ENCODE results near the gene DAB2IP. TPM values are rescaled to one million over a fixed set of nuclear protein-coding genes. Genes with fewer than 3 reads are reported as not detected.

DAB2IP gene
- total RNA-seq, 1 experiment from 2014 or later, result 56.3 TPM

DNA sequence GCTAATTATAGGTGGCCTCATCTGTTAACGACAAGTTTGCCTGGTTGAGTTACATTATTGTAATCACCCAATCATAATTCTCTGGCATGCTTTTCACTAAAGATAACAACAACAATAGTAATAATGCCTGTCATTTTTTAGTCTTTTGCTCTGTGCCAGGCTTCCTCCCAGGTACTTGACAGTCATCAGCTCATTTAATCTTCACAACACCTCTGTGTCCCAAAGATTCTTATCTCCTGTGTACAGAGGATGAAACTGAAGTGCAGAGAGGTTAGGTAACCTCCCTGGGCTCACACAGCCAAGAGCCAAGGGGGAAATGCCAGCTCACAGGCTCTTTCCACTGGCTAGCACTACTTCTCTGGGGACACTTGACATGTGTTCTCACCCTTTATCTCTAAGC, 77.5 kb downstream of the DAB2IP start:
- Mint-ChIP-seq H3K36me3 (ENCODE audit: insufficient read depth, unreplicated experiment) (no peaks in the 10 kb centered on the region), H3K4me3 (ENCODE audit: low read depth, unreplicated experiment) (no peak overlapping the region), H3K4me1 (ENCODE audit: low read depth, unreplicated experiment) (peaks cover 8% of the 10 kb centered on the region), H3K9me3 (ENCODE audit: low read depth, unreplicated experiment) (no peaks in the 10 kb centered on the region), H3K27ac (ENCODE audit: unreplicated experiment) (no peak overlapping the region), H3K27me3 (ENCODE audit: unreplicated experiment) (no peaks in the 10 kb centered on the region)
- no peak for TF ChIP-seq CTCF (IDR thresholded peaks at IDR 0.05; ENCODE audit: unreplicated experiment)
- no peak for DNase-seq
- CTCF ChIA-PET, result no interaction called here
- intact Hi-C loops (cut with micrococcal nuclease; ENCODE audit: unreplicated experiment), result no loop called here
- BruUV-seq (replicated peaks), result no TSS peak

DNA sequence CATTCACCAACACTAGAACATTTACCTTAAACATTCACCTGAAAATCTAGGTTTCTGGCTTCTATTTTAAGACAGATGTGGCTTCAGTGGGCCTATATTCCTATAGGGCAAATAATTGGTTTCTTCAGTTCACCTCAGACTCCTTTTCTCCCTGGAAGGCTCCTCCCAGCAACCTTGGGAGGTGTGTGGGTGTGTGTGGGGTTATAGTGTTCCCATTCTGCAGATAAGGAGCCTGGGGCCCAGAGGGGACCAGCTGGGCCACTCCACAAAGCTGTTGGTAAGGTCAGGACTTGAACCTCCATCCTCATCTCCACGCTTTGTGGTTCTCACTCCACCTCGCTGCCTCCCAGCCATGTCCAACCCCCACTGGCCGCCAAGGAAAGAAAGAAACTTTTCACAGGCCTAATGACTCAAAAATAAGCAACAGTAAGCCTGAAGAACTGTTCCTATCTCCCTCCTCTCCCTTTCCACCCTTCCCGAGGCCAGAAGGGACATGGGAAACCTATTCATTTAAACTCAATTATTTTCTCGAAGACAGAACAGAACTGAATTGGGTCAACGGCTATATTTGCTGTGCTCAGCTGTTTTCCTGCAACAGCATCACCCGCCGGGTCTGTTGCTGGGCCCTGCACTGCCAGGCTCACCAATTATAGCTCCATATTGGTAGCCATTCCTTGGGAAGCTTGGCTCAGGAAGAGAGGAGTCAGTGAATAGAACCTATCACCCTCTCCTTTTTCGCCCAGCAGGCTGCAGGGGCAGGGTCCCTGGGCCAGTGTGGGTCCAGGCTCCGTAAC, 78.5 kb downstream of the DAB2IP start:
- no peak for TF ChIP-seq CTCF (IDR thresholded peaks at IDR 0.05; ENCODE audit: unreplicated experiment)
- H3K4me3 Mint-ChIP-seq (ENCODE audit: low read depth, unreplicated experiment), result no peak overlapping the region
- peaks cover 2% of the 10 kb centered on the region for H3K36me3 Mint-ChIP-seq (ENCODE audit: insufficient read depth, unreplicated experiment)
- peaks cover 19% of the 10 kb centered on the region for H3K4me1 Mint-ChIP-seq (ENCODE audit: low read depth, unreplicated experiment)
- no peaks in the 10 kb centered on the region for H3K9me3 Mint-ChIP-seq (ENCODE audit: low read depth, unreplicated experiment)
- no TSS peak for BruUV-seq (replicated peaks)
- intact Hi-C loops (cut with micrococcal nuclease; ENCODE audit: unreplicated experiment), result no loop called here
- no peak overlapping the region for H3K27ac Mint-ChIP-seq (ENCODE audit: unreplicated experiment)
- CTCF ChIA-PET, result no interaction called here
- no peak for DNase-seq
- no peaks in the 10 kb centered on the region for H3K27me3 Mint-ChIP-seq (ENCODE audit: unreplicated experiment)

GRCh38 chr9:121731090-121731489, 79.7 kb downstream of the DAB2IP start:
- no peak overlapping the region for H3K27ac Mint-ChIP-seq (ENCODE audit: unreplicated experiment)
- no peak for TF ChIP-seq CTCF (IDR thresholded peaks at IDR 0.05; ENCODE audit: unreplicated experiment)
- no peak overlapping the region for H3K4me3 Mint-ChIP-seq (ENCODE audit: low read depth, unreplicated experiment)
- H3K36me3 Mint-ChIP-seq (ENCODE audit: insufficient read depth, unreplicated experiment), result peaks cover 13% of the 10 kb centered on the region
- H3K27me3 Mint-ChIP-seq (ENCODE audit: unreplicated experiment), result no peaks in the 10 kb centered on the region
- CTCF ChIA-PET, result no interaction called here
- no peak for DNase-seq
- no TSS peak for BruUV-seq (replicated peaks)
- no peaks in the 10 kb centered on the region for H3K9me3 Mint-ChIP-seq (ENCODE audit: low read depth, unreplicated experiment)
- peaks cover 30% of the 10 kb centered on the region for H3K4me1 Mint-ChIP-seq (ENCODE audit: low read depth, unreplicated experiment)
- intact Hi-C loops (cut with micrococcal nuclease; ENCODE audit: unreplicated experiment), result no loop called here

- Mint-ChIP-seq H3K27ac (ENCODE audit: unreplicated experiment) (no peak overlapping the region), H3K4me3 (ENCODE audit: low read depth, unreplicated experiment) (no peak overlapping the region), H3K9me3 (ENCODE audit: low read depth, unreplicated experiment) (no peaks in the 10 kb centered on the region), H3K4me1 (ENCODE audit: low read depth, unreplicated experiment) (peaks cover 33% of the 10 kb centered on the region), H3K27me3 (ENCODE audit: unreplicated experiment) (no peaks in the 10 kb centered on the region), H3K36me3 (ENCODE audit: insufficient read depth, unreplicated experiment) (peaks cover 19% of the 10 kb centered on the region)
- DNase-seq, result no peak
- BruUV-seq (replicated peaks), result no TSS peak
- CTCF ChIA-PET, result no interaction called here
- intact Hi-C loops (cut with micrococcal nuclease; ENCODE audit: unreplicated experiment), result no loop called here
- no peak for TF ChIP-seq CTCF (IDR thresholded peaks at IDR 0.05; ENCODE audit: unreplicated experiment)
Observed at GRCh38 chr9:121731919-121732318, 80.5 kb downstream of the DAB2IP start.

Data from Calu3 (cell line).